ENCODE measurements around the gene EHF.

GRCh38 chr11:34665077-34665835 lies 44.4 kb downstream of the EHF start:
- TF ChIP-seq, protein P1, sequence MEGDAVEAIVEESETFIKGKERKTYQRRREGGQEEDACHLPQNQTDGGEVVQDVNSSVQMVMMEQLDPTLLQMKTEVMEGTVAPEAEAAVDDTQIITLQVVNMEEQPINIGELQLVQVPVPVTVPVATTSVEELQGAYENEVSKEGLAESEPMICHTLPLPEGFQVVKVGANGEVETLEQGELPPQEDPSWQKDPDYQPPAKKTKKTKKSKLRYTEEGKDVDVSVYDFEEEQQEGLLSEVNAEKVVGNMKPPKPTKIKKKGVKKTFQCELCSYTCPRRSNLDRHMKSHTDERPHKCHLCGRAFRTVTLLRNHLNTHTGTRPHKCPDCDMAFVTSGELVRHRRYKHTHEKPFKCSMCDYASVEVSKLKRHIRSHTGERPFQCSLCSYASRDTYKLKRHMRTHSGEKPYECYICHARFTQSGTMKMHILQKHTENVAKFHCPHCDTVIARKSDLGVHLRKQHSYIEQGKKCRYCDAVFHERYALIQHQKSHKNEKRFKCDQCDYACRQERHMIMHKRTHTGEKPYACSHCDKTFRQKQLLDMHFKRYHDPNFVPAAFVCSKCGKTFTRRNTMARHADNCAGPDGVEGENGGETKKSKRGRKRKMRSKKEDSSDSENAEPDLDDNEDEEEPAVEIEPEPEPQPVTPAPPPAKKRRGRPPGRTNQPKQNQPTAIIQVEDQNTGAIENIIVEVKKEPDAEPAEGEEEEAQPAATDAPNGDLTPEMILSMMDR (IDR thresholded peaks at IDR 0.05) = no peak
- TF ChIP-seq POLR2A (IDR thresholded peaks at IDR 0.05) = no peak

Measured in thyroid gland (tissue), 4 donors.